ENCODE results near the gene POLR1E. TPM values are rescaled to one million over a fixed set of nuclear protein-coding genes. Genes with fewer than 3 reads are reported as not detected.

Gene POLR1E
- total and polyA plus RNA-seq, 10 of the 15 experiments (the other 5 are each of a cell fraction or from before 2014, with no cell fraction given), result 13.7 to 71.3 (median 50.4) TPM

- in situ Hi-C loops (cut with MboI) (no loop called here), intact Hi-C loops (cut with micrococcal nuclease; ENCODE audit: unreplicated experiment) (no loop called here)
- no peaks in the 10 kb centered on the region for H3K27me3 ChIP-seq (replicated peaks in 1 of 2; ENCODE audit: control insufficient read depth in 2 of 2, insufficient read depth in 2 of 2, low read length in 1 of 2)
- RAD21 ChIA-PET (ENCODE audit: unreplicated experiment), result interaction anchor here (0.6 kb wide), 1 partner anchor 241 kb away, joined by 3 read pairs; no protein-coding TSS in a partner anchor
- no TSS peak for BruUV-seq (replicated peaks)
- POLR2A ChIA-PET, result no interaction called here
- no peaks in the 10 kb centered on the region for H3K9me3 ChIP-seq (replicated peaks; ENCODE audit: control insufficient read depth, insufficient read depth, low read length)
- no peaks in the 10 kb centered on the region; the same call in none of the 2 replicates for H3K79me2 ChIP-seq (ENCODE audit: control insufficient read depth, insufficient read depth, low read length)
- TF ChIP-seq POLR2AphosphoS5 (IDR thresholded peaks at IDR 0.05; ENCODE audit: low read length), result 0 out of 2 replicates have a peak, but pooled peaks have one; percentile 40
- TF ChIP-seq ZBTB40 (IDR thresholded peaks at IDR 0.05; ENCODE audit: borderline replicate concordance), result no peak
- no peaks in the 10 kb centered on the region for H3K4me1 ChIP-seq (ENCODE audit: control insufficient read depth, insufficient read depth, low read length)
- ATAC-seq, result no peak
- H4K20me1 ChIP-seq (ENCODE audit: control insufficient read depth, insufficient read depth), result no peaks in the 10 kb centered on the region
- H3K27ac ChIP-seq (ENCODE audit: control insufficient read depth, insufficient read depth), result no peak overlapping the region
- peaks cover 29 to 41% of the 10 kb centered on the region in 2 experiments for H3K36me3 ChIP-seq (ENCODE audit: control insufficient read depth in 2 of 2, insufficient read depth in 2 of 2, low read length in 1 of 2)
- no peak overlapping the region for H3K4me3 ChIP-seq
- CTCF ChIA-PET, result interaction anchor here (1.0 kb wide), 1 partner anchor 22 kb away, joined by 3 read pairs; no protein-coding TSS in a partner anchor
- H2AFZ ChIP-seq (ENCODE audit: control insufficient read depth, low read depth, low read length), result no peak overlapping the region
- WGBS (ENCODE audit: insufficient coverage, insufficient replicate concordance, low lambda C conversion rate, missing lambda C conversion rate), result 70% methylated on average over 3 of the region's 3 CpGs
- no peak for FAIRE-seq
- H3K9ac ChIP-seq (ENCODE audit: control insufficient read depth, insufficient read depth, low read length), result no peak overlapping the region
- no peak for DNase-seq (ENCODE audit: low read depth, low spot score)
- SMC1A ChIA-PET (ENCODE audit: uncharacterized antibody, unreplicated experiment), result interaction anchor here (1.0 to 1.6 kb wide), 2 partner anchors 13 to 20 kb away, joined by 3 read pairs; no protein-coding TSS in a partner anchor
- H3K4me2 ChIP-seq (ENCODE audit: control insufficient read depth, insufficient read depth), result no peak overlapping the region
Measured at GRCh38 chr9:37438359-37438758, 47.4 kb upstream of the POLR1E start.

Measured in GM12878 (cell line).